ENCODE results near the gene ZFAND5.

The ZFAND5 gene

DNA sequence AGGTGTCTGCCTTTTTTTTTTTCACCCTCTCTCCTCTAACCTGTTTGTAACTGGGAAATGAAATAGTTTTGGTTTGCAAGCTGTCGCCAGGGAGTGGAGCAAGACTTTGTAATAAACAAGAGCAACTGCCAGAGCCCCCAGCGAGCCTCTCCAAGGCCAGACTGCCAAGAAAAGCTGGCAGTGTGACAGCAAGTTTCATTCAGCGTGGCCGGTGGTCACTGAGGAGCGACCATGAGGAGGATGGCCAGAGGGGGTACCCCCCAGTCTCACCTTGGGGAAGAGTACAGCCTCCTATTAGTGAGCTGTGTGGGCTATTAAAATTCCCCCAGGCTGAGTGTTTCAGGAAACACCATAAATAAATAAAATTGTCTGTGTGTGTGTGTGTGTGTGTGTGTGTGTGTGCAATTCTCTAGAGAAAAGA, 49.9 kb downstream of the ZFAND5 start:
- H3K4me3 ChIP-seq (ENCODE audit: low read depth in 1 of 2, low read length in 1 of 2): peak overlapping the region in 1 of 2 experiments; percentile 5
- H3K27me3 ChIP-seq: no peaks in the 10 kb centered on the region
- TF ChIP-seq CTCF (IDR thresholded peaks at IDR 0.05): no peak
- no peaks in the 10 kb centered on the region for H3K9me3 ChIP-seq
- H3K4me1 ChIP-seq (ENCODE audit: control insufficient read depth in 1 of 2, insufficient read depth in 1 of 2, low read depth in 1 of 2, low read length in 1 of 2): peaks cover 22 to 47% of the 10 kb centered on the region in 2 experiments
- H3K36me3 ChIP-seq: no peaks in the 10 kb centered on the region
- peak overlapping the region; percentile 68 for H3K27ac ChIP-seq

DNA sequence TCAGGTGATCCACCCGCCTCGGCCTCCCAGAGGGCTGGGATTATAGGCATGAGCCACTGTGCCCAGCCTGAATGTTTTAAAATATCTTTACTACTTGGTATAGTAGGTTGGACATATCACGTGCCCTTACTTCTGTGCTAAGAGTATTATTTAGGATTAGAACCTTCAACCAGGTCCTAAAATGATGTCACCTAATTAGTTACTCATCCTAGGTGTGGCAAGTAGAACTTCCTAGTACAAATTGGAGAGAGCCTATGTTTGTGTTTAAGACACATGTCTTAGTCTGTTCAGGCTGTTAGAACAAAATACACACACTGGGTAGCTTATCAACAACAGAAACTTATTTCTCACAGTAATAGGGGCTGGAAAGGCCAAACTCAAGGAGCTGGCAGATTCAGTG, 51.5 kb downstream of the ZFAND5 start:
- H3K4me3 ChIP-seq (ENCODE audit: low read depth in 1 of 2, low read length in 1 of 2): no peak overlapping the region
- no peaks in the 10 kb centered on the region for H3K36me3 ChIP-seq
- no peak for TF ChIP-seq CTCF (IDR thresholded peaks at IDR 0.05)
- no peaks in the 10 kb centered on the region for H3K9me3 ChIP-seq
- no peaks in the 10 kb centered on the region for H3K27me3 ChIP-seq
- H3K27ac ChIP-seq: peak overlapping the region; percentile 68
- H3K4me1 ChIP-seq (ENCODE audit: control insufficient read depth in 1 of 2, insufficient read depth in 1 of 2, low read depth in 1 of 2, low read length in 1 of 2): peaks cover 25 to 51% of the 10 kb centered on the region in 2 experiments

DNA sequence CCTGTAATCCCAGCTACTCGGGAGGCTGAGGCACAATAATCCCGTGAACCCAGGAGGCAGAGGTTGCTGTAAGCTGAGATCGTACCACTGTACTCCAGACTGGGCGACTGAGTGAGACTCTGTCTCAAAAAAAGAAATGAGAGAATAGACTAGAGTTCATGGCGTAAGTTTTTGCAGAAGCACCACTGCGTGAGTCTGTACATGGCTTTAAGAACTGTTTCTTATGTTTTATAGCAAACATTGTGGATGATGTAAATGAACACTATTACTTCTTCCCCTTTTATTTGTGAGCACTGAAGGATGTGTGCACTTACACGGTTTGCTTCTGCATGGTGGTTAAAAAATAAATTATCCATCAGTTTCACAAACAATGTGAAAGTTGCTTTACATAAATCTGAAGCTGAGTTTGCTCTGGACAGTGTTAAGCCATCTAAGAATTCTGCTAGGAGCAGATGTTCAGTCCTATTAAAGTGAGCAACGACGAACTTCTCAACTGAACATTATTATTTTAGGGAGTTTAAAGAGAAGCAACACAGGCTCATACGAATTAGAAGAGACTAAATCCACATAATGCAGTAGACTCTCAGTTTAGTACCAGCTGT, 52.5 kb downstream of the ZFAND5 start:
- TF ChIP-seq CTCF (IDR thresholded peaks at IDR 0.05): no peak
- Histone ChIP-seq H3K4me1 (ENCODE audit: control insufficient read depth in 1 of 2, insufficient read depth in 1 of 2, low read depth in 1 of 2, low read length in 1 of 2) (peaks cover 35 to 59% of the 10 kb centered on the region in 2 experiments), H3K36me3 (no peaks in the 10 kb centered on the region), H3K27ac (peak overlapping the region; percentile 8), H3K9me3 (no peaks in the 10 kb centered on the region), H3K27me3 (no peaks in the 10 kb centered on the region), H3K4me3 (ENCODE audit: low read depth in 1 of 2, low read length in 1 of 2) (no peak overlapping the region)

DNA sequence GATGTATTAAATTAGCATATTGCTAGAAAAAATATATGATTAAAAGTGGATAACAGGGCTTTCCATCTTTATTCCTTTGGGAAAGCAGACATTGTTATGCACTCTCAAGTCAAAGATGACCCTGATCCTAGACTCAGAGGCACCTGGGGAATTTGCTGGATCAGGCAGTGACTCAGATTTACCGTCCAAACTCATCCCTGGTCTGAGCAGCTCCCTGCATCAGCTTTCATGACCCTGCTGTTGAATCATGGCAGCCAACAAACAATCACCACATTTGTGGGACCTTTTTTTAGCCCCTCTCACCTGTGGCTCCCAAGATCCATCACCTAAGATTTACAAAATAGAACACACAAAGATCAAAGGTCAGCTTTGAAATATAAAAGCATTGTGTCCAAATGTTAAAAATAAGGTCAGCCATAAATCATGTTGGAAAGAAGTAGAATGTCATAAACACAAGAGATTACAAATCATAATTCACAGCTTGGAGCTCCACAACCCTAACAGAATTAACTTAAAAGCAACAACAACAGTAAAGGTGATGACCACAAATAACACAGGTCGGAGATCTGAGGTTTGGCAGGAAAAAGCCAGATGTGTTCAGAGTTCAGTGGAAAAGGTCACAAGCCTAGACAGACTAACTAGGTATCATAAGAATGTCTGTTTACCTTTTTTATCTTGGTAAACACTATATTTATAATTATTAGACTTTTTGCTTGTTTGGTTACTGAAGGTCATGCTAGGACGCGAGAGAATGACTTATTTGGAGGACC, 55.5 kb downstream of the ZFAND5 start:
- no peak overlapping the region for H3K4me3 ChIP-seq (ENCODE audit: low read depth in 1 of 2, low read length in 1 of 2)
- no peaks in the 10 kb centered on the region for H3K27me3 ChIP-seq
- H3K9me3 ChIP-seq: no peaks in the 10 kb centered on the region
- H3K4me1 ChIP-seq (ENCODE audit: control insufficient read depth in 1 of 2, insufficient read depth in 1 of 2, low read depth in 1 of 2, low read length in 1 of 2): peaks cover 50 to 61% of the 10 kb centered on the region in 2 experiments
- H3K27ac ChIP-seq: no peak overlapping the region
- no peak for TF ChIP-seq CTCF (IDR thresholded peaks at IDR 0.05)
- H3K36me3 ChIP-seq: no peaks in the 10 kb centered on the region

DNA sequence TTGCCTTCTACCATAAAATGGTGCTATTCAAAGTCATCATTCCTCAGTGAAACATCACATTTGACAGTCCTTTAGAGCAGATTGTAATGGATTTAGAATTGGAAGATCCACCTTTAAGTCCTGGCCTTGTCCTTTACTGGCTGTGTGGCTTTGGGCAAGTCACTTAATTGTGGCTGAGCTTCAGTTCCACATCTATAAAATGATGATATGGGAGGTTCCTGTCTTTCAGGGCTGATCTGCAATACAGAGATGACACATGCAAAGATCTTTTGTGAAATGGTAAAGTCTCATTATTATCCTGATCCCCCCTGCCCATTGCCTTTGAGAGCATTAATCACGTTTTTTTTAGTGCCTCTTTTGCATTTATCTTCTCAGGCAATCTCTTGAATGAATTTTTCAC, 58.2 kb downstream of the ZFAND5 start:
- no peak for TF ChIP-seq CTCF (IDR thresholded peaks at IDR 0.05)

More for the DNA sequence above, 58.2 kb downstream of the ZFAND5 start:
- Histone ChIP-seq H3K27ac (peak overlapping the region; percentile 88), H3K27me3 (no peaks in the 10 kb centered on the region), H3K9me3 (no peaks in the 10 kb centered on the region), H3K4me3 (ENCODE audit: low read depth in 1 of 2, low read length in 1 of 2) (no peak overlapping the region), H3K4me1 (ENCODE audit: control insufficient read depth in 1 of 2, insufficient read depth in 1 of 2, low read depth in 1 of 2, low read length in 1 of 2) (peaks cover 51 to 56% of the 10 kb centered on the region in 2 experiments), H3K36me3 (no peaks in the 10 kb centered on the region)
